ENCODE data around the gene MRPL49. TPM values are rescaled to one million over a fixed set of nuclear protein-coding genes. Genes with fewer than 3 reads are reported as not detected.

MRPL49 gene
- total and polyA plus RNA-seq, 2 experiments from 2014 or later, result 27.7 to 61.9 TPM

DNA sequence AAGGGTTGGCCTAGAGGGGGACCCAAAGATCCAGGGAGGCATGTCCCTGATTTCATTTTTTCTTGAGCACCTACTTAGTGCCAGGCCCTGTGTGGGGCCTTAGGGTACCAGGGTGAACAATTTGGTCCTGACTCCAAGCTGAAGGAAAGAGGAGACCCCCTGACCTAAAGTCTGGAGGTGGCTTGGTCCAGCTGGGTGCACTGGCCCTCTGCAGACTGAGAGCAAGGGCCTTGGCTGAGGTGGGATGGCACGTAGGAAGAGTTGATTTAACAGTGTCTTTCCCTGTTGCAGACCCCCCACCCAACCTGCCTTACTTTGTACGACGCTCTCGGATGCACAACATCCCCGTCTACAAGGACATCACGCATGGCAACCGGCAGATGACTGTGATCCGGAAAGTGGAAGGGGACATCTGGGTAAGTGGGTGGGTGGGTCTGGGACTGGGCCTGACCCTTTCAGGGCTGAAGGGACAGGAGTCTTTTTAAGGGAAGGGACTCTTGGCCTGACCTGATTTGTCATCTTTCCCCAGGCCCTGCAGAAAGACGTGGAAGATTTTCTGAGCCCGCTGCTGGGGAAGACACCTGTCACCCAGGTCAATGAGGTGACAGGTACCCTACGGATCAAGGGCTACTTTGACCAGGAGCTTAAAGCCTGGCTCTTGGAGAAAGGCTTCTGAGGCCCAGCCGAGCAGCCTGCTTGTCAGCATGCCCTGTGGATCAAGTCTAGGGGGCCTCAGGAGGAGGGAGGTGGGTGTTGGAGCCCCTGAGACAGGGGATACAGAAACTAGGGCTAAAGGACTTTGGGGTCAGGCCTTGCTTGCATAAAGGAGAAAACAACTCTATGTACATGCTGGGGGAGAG is 3.3 kb downstream of the MRPL49 start (continued):
- TF ChIP-seq, protein P1, sequence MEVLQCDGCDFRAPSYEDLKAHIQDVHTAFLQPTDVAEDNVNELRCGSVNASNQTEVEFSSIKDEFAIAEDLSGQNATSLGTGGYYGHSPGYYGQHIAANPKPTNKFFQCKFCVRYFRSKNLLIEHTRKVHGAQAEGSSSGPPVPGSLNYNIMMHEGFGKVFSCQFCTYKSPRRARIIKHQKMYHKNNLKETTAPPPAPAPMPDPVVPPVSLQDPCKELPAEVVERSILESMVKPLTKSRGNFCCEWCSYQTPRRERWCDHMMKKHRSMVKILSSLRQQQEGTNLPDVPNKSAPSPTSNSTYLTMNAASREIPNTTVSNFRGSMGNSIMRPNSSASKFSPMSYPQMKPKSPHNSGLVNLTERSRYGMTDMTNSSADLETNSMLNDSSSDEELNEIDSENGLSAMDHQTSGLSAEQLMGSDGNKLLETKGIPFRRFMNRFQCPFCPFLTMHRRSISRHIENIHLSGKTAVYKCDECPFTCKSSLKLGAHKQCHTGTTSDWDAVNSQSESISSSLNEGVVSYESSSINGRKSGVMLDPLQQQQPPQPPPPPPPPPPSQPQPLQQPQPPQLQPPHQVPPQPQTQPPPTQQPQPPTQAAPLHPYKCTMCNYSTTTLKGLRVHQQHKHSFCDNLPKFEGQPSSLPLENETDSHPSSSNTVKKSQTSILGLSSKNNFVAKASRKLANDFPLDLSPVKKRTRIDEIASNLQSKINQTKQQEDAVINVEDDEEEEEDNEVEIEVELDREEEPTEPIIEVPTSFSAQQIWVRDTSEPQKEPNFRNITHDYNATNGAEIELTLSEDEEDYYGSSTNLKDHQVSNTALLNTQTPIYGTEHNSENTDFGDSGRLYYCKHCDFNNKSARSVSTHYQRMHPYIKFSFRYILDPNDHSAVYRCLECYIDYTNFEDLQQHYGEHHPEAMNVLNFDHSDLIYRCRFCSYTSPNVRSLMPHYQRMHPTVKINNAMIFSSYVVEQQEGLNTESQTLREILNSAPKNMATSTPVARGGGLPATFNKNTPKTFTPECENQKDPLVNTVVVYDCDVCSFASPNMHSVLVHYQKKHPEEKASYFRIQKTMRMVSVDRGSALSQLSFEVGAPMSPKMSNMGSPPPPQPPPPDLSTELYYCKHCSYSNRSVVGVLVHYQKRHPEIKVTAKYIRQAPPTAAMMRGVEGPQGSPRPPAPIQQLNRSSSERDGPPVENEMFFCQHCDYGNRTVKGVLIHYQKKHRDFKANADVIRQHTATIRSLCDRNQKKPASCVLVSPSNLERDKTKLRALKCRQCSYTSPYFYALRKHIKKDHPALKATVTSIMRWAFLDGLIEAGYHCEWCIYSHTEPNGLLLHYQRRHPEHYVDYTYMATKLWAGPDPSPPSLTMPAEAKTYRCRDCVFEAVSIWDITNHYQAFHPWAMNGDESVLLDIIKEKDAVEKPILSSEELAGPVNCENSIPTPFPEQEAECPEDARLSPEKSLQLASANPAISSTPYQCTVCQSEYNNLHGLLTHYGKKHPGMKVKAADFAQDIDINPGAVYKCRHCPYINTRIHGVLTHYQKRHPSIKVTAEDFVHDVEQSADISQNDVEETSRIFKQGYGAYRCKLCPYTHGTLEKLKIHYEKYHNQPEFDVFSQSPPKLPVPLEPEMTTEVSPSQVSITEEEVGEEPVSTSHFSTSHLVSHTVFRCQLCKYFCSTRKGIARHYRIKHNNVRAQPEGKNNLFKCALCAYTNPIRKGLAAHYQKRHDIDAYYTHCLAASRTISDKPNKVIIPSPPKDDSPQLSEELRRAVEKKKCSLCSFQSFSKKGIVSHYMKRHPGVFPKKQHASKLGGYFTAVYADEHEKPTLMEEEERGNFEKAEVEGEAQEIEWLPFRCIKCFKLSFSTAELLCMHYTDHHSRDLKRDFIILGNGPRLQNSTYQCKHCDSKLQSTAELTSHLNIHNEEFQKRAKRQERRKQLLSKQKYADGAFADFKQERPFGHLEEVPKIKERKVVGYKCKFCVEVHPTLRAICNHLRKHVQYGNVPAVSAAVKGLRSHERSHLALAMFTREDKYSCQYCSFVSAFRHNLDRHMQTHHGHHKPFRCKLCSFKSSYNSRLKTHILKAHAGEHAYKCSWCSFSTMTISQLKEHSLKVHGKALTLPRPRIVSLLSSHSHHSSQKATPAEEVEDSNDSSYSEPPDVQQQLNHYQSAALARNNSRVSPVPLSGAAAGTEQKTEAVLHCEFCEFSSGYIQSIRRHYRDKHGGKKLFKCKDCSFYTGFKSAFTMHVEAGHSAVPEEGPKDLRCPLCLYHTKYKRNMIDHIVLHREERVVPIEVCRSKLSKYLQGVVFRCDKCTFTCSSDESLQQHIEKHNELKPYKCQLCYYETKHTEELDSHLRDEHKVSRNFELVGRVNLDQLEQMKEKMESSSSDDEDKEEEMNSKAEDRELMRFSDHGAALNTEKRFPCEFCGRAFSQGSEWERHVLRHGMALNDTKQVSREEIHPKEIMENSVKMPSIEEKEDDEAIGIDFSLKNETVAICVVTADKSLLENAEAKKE (CRISPR knock-in tag; IDR thresholded peaks at IDR 0.05), result no peak
- TF ChIP-seq ZNF114 (CRISPR knock-in tag; IDR thresholded peaks at IDR 0.05), result no peak
- no peak for TF ChIP-seq CREB1 (CRISPR knock-in tag; IDR thresholded peaks at IDR 0.05; ENCODE audit: low read depth)
- no peak for TF ChIP-seq EZH2 (IDR thresholded peaks at IDR 0.05; ENCODE audit: low read depth, unreplicated experiment)
- no peak for TF ChIP-seq EZH2phosphoT487 (IDR thresholded peaks at IDR 0.05; ENCODE audit: unreplicated experiment)
- TF ChIP-seq, protein P2, sequence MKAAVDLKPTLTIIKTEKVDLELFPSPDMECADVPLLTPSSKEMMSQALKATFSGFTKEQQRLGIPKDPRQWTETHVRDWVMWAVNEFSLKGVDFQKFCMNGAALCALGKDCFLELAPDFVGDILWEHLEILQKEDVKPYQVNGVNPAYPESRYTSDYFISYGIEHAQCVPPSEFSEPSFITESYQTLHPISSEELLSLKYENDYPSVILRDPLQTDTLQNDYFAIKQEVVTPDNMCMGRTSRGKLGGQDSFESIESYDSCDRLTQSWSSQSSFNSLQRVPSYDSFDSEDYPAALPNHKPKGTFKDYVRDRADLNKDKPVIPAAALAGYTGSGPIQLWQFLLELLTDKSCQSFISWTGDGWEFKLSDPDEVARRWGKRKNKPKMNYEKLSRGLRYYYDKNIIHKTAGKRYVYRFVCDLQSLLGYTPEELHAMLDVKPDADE (IDR thresholded peaks at IDR 0.05), result no peak
